ENCODE data around the gene GGCX. TPM values are rescaled to one million over a fixed set of nuclear protein-coding genes. Genes with fewer than 3 reads are reported as not detected.

The GGCX gene
- total and polyA plus RNA-seq, 9 of the 15 experiments (the other 6 are each of a cell fraction or from before 2014, with no cell fraction given) = 14.4 to 47.1 (median 28.1) TPM

DNA sequence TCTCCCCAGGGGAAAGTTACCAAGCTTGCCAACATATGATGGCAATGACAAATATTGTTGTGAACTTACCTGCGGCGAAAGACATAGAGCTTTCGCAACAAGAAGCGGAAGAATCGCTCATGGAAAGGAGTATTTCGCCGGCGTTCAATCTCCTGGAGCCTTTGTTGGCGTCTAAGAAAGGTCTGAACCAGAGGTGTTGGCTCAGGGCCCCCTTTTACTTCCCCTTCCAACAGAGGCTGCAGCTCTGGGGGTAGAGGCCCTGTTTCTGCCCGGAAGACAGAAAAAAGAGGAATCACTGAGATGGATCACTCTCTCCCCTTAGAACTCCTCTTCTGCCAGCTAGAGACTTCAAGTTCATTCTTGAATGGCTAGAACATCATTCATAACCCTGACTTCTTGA lies 10.8 kb downstream of the GGCX start:
- no TSS peak for BruUV-seq (replicated peaks)
- H3K36me3 ChIP-seq (ENCODE audit: control insufficient read depth, insufficient read depth, low read length) = peaks cover 69% of the 10 kb centered on the region
- no peaks in the 10 kb centered on the region for H3K9me1 ChIP-seq (ENCODE audit: control insufficient read depth, insufficient read depth, low read length)
- intact Hi-C loops (cut with micrococcal nuclease) (loop anchor here (5.0 kb wide), 1 partner anchor 223 kb away; the partner anchor contains the start of gene TGOLN2), in situ Hi-C loops (cut with MboI) (no loop called here)
- DNase-seq (ENCODE audit: extremely low read depth in 1 of 4, low spot score in 3 of 4) (no peak), ATAC-seq (no peak), FAIRE-seq (no peak)
- H3K9me3 ChIP-seq (replicated peaks; ENCODE audit: control insufficient read depth, insufficient read depth, low read depth, low read length) = no peaks in the 10 kb centered on the region
- no peaks in the 10 kb centered on the region for H3K79me2 ChIP-seq (ENCODE audit: control insufficient read depth, insufficient read depth, low read length)
- ChIA-PET POLR2A (interaction anchor here (0.8 to 24.3 kb wide), 10 partner anchors 5 to 196 kb away, joined by 3 to 1576 read pairs (median 7); partner anchors contain the start of genes C2orf68, CAPG, ELMOD3 and GGCX), CTCF (ENCODE audit: low intra/inter-chr PET ratio) (interaction anchor here (2.7 to 4.5 kb wide), 2 partner anchors 129 to 159 kb away, joined by 32 to 63 read pairs; no protein-coding TSS in a partner anchor)
- 96% methylated on average over 10 of the region's 10 CpGs for WGBS (ENCODE audit: insufficient coverage, low coverage, missing lambda C conversion rate)
- no peaks in the 10 kb centered on the region for H3K27me3 ChIP-seq (ENCODE audit: control insufficient read depth in 2 of 2, insufficient read depth in 2 of 2, low read length in 2 of 2)
- H3K4me3 ChIP-seq = no peak overlapping the region
- H3K27ac ChIP-seq (ENCODE audit: extremely low read depth, low read depth, low read length) = no peak overlapping the region
- no peak overlapping the region for H3K4me2 ChIP-seq (ENCODE audit: insufficient read depth, low read length)
- H3K4me1 ChIP-seq (replicated peaks in 1 of 2; ENCODE audit: control insufficient read depth in 2 of 2, insufficient read depth in 2 of 2, low read length in 2 of 2) = no peaks in the 10 kb centered on the region; a peak in 1 of 5 replicates
- no peak overlapping the region for H3K9ac ChIP-seq (ENCODE audit: insufficient read depth in 1 of 2, low read depth in 2 of 2, low read length in 2 of 2)
- TF ChIP-seq, protein P1, sequence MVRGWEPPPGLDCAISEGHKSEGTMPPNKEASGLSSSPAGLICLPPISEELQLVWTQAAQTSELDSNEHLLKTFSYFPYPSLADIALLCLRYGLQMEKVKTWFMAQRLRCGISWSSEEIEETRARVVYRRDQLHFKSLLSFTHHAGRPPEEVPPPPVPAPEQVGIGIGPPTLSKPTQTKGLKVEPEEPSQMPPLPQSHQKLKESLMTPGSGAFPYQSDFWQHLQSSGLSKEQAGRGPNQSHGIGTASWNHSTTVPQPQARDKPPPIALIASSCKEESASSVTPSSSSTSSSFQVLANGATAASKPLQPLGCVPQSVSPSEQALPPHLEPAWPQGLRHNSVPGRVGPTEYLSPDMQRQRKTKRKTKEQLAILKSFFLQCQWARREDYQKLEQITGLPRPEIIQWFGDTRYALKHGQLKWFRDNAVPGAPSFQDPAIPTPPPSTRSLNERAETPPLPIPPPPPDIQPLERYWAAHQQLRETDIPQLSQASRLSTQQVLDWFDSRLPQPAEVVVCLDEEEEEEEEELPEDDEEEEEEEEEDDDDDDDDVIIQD (CRISPR knock-in tag; IDR thresholded peaks at IDR 0.05) = no peak
- TF ChIP-seq RAD21 (CRISPR knock-in tag; conservative IDR thresholded peaks at IDR 0.05 in 1 of 2, IDR thresholded peaks at IDR 0.05 in 1 of 2) (no peak), YBX1 (IDR thresholded peaks at IDR 0.05) (no peak), SRF (CRISPR knock-in tag; IDR thresholded peaks at IDR 0.05) (no peak)
- TF ChIP-seq, protein P2, sequence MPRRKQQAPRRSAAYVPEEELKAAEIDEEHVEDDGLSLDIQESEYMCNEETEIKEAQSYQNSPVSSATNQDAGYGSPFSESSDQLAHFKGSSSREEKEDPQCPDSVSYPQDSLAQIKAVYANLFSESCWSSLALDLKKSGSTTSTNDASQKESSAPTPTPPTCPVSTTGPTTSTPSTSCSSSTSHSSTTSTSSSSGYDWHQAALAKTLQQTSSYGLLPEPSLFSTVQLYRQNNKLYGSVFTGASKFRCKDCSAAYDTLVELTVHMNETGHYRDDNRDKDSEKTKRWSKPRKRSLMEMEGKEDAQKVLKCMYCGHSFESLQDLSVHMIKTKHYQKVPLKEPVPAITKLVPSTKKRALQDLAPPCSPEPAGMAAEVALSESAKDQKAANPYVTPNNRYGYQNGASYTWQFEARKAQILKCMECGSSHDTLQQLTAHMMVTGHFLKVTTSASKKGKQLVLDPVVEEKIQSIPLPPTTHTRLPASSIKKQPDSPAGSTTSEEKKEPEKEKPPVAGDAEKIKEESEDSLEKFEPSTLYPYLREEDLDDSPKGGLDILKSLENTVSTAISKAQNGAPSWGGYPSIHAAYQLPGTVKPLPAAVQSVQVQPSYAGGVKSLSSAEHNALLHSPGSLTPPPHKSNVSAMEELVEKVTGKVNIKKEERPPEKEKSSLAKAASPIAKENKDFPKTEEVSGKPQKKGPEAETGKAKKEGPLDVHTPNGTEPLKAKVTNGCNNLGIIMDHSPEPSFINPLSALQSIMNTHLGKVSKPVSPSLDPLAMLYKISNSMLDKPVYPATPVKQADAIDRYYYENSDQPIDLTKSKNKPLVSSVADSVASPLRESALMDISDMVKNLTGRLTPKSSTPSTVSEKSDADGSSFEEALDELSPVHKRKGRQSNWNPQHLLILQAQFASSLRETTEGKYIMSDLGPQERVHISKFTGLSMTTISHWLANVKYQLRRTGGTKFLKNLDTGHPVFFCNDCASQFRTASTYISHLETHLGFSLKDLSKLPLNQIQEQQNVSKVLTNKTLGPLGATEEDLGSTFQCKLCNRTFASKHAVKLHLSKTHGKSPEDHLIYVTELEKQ (CRISPR knock-in tag; IDR thresholded peaks at IDR 0.05) = no peak
- TF ChIP-seq, protein P3, sequence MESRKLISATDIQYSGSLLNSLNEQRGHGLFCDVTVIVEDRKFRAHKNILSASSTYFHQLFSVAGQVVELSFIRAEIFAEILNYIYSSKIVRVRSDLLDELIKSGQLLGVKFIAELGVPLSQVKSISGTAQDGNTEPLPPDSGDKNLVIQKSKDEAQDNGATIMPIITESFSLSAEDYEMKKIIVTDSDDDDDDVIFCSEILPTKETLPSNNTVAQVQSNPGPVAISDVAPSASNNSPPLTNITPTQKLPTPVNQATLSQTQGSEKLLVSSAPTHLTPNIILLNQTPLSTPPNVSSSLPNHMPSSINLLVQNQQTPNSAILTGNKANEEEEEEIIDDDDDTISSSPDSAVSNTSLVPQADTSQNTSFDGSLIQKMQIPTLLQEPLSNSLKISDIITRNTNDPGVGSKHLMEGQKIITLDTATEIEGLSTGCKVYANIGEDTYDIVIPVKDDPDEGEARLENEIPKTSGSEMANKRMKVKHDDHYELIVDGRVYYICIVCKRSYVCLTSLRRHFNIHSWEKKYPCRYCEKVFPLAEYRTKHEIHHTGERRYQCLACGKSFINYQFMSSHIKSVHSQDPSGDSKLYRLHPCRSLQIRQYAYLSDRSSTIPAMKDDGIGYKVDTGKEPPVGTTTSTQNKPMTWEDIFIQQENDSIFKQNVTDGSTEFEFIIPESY (CRISPR knock-in tag; IDR thresholded peaks at IDR 0.05) = no peak
- peaks cover 6% of the 10 kb centered on the region for H4K20me1 ChIP-seq (replicated peaks; ENCODE audit: control insufficient read depth, insufficient read depth, low read length)
- no peak overlapping the region for H2AFZ ChIP-seq (ENCODE audit: low read depth, low read length)

Data from K562 (cell line).